Measurements from ENCODE around the gene SELENOM.
A peak's percentile ranks its signal among the peaks of the same experiment; 100 is the strongest.

SELENOM gene

GRCh38 chr22:31107178-31107893, at the start of gene SELENOM:
Gene SELENOM (minus strand): TSS chr22:31107568. CDS start chr22:31107505, 63 bp downstream.
- peak; percentile 99 for DNase-seq

- DNase-seq, result peak; percentile 48
These were observed 48.1 kb upstream of the SELENOM start for GRCh38 chr22:31155422-31155821.

- DNase-seq, result no peak
These were observed 47.6 kb upstream of the SELENOM start for GRCh38 chr22:31154975-31155374.

GRCh38 chr22:31153357-31153756, 46.0 kb upstream of the SELENOM start:
- DNase-seq, result no peak

- no peak for DNase-seq
These were observed 44.5 kb upstream of the SELENOM start for GRCh38 chr22:31151872-31152271.

- DNase-seq, result no peak
These were observed 43.2 kb upstream of the SELENOM start for GRCh38 chr22:31150615-31151014.

GRCh38 chr22:31148953-31149627, 41.7 kb upstream of the SELENOM start:
- DNase-seq, result peak; percentile 80

GRCh38 chr22:31148488-31148887, 41.1 kb upstream of the SELENOM start:
- no peak for DNase-seq

- peak; percentile 28 for DNase-seq
These were observed 36.9 kb upstream of the SELENOM start for GRCh38 chr22:31144223-31144622.

GRCh38 chr22:31143537-31143936, 36.2 kb upstream of the SELENOM start:
- no peak for DNase-seq

- DNase-seq, result no peak
These were observed 35.7 kb upstream of the SELENOM start for GRCh38 chr22:31143038-31143437.

GRCh38 chr22:31142285-31142684, 34.9 kb upstream of the SELENOM start:
- no peak for DNase-seq

- no peak for DNase-seq
These were observed 34.2 kb upstream of the SELENOM start for GRCh38 chr22:31141551-31141950.

GRCh38 chr22:31140746-31141145, 33.4 kb upstream of the SELENOM start:
- DNase-seq, result no peak

GRCh38 chr22:31139866-31140716, 32.7 kb upstream of the SELENOM start, which contains the start of gene PLA2G3:
Gene PLA2G3 (minus strand): TSS chr22:31140508. CDS start chr22:31140354, 154 bp downstream.
- peak; percentile 38 for DNase-seq

GRCh38 chr22:31139066-31139465, 31.7 kb upstream of the SELENOM start:
- DNase-seq, result no peak

- no peak for DNase-seq
These were observed 30.8 kb upstream of the SELENOM start for GRCh38 chr22:31138126-31138525.

GRCh38 chr22:31137721-31138120, 30.4 kb upstream of the SELENOM start:
- DNase-seq, result no peak

- no peak for DNase-seq
These were observed 29.3 kb upstream of the SELENOM start for GRCh38 chr22:31136711-31137110.

- no peak for DNase-seq
These were observed 28.8 kb upstream of the SELENOM start for GRCh38 chr22:31136155-31136554.

GRCh38 chr22:31135706-31136105, 28.3 kb upstream of the SELENOM start:
- no peak for DNase-seq

GRCh38 chr22:31134688-31135087, 27.3 kb upstream of the SELENOM start:
- no peak for DNase-seq

GRCh38 chr22:31133911-31134310, 26.5 kb upstream of the SELENOM start:
- no peak for DNase-seq
